GM08714 (cell line): ENCODE results near the gene PIP5K1B.

ENCODE experiments used
- H3K4me3 ChIP-seq: fragments of 200-500 bp; sonication (Bioruptor generic); 2 replicates; pipeline ENCODE4 v1.5.1; 2014; ENCODE audit warnings: mild to moderate bottlenecking, low read length, inconsistent platforms
- ZNF274 ChIP-seq: IDR thresholded peaks from 2 replicates; pipeline ENCODE4 v1.6.1; 2012; ENCODE audit warnings: mild to moderate bottlenecking, low read depth, low read length

PIP5K1B gene

DNA sequence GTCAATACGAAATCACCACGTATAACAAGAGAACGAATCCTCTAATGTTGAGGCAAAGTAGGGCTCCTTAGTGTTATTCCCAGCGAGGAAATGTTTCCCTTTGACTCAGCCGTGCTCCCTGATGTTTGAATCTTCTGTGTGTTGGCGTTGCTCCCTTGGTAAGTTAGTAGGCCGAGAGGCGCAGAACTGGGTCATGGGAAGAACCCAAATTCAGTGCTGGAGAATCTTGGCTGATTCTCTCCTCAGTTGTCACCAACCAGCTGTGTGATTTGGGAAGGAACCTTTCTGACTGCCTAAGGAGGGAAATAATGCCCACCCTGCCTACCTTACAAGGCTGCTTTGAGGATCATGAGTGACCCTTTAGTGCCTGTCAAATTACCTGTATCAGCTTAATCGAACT is 286.4 kb downstream of the PIP5K1B start:
- H3K4me3 ChIP-seq: no peak overlapping the region
- TF ChIP-seq ZNF274: no peak

DNA sequence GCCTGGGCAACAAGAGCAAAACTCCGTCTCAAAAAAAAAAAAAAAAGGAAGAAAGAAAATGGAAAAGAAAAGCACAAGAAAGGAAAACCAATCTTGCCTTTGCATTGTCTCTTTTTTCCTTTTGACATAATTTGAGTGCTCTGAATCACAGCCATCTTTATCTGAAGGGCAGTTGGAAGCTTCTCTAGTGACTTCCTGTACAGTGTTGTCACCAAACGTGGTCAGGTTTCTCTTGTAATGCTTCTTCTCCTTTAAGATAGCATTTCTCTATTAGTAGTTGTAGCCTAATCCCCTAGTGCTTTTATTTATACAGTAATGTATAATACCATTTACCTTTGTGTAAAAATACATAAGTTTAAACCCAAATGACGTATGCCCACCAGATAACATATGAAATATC is 290.7 kb downstream of the PIP5K1B start:
- H3K4me3 ChIP-seq: no peak overlapping the region
- no peak for TF ChIP-seq ZNF274

DNA sequence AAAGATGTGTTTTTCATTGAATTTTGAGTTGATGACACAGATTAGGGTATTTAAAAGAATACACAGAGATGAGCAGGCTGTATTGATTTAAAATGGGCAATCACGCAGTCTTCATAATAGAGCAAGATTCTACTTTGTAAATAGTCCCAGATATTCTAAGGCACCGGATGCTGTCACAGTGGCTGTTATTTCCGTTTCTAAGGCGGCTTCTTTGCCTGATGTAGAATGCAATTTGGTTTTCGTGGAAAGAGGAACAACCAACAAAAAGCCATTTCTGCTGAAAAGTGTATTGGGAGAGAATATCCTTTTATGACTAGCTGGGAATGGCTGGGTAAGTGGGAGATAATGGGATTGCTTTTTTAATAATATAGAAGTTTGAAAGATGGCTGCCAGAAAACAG is 291.4 kb downstream of the PIP5K1B start:
- no peak for TF ChIP-seq ZNF274
- no peak overlapping the region for H3K4me3 ChIP-seq

DNA sequence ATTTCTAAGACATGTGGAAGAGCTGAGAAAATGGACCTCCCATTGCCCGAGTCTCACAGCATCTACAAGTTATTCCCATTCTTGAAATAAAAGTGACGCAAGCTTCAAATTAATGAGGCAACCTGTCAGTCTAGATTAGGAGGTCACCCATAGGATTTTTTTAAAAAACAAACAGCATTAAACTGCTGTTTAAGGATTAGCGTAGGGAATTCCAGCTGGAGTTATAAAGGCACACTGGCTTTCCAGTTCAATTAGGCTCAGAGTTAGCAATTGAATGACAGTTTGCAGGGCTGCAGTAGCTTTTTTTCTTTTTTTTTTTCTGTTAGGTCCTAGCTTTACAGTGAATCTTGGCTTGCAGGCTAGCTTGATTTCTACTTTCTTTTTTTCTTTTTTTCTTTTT is 292.6 kb downstream of the PIP5K1B start:
- no peak for TF ChIP-seq ZNF274
- no peak overlapping the region for H3K4me3 ChIP-seq

DNA sequence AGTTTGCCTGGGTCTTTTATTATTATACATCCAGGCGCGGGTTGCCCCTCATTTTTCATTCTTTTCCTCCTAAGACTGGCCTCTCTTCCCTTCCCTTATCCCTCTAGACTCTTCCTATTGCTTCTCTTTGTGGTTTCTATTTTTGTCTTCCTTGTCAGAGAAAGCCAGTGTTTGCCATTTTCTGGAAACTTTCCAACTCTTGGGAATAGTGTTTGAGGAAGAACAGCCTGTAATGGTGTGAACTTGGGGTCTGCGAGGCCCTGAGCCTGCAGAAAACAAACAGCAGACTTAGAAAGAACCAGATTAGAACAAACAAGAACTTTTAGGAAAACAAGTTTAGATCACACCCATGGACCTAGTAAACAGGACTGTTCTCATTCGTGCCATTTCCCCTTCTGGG is 293.3 kb downstream of the PIP5K1B start:
- TF ChIP-seq ZNF274: no peak
- no peak overlapping the region for H3K4me3 ChIP-seq

DNA sequence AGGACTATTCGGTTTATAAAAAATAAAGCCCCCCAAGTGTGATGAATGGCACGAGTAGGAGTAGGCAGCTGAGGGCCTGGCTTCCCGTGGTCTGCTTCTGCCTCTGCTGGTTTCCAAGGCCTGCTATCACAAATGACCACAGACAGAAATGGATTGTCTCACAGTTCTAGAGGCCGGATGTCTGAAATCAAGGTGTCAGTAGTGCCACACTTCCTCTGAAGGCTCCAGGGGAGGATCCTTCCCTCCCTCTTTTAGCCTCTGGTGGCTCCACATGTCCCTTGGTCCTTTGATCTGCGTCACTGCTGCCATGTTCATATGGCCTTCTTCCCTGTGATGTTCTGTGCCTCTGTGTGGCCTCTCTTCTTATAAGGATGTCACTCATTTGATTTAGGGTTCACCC is 293.8 kb downstream of the PIP5K1B start:
- H3K4me3 ChIP-seq: no peak overlapping the region
- TF ChIP-seq ZNF274: no peak

DNA sequence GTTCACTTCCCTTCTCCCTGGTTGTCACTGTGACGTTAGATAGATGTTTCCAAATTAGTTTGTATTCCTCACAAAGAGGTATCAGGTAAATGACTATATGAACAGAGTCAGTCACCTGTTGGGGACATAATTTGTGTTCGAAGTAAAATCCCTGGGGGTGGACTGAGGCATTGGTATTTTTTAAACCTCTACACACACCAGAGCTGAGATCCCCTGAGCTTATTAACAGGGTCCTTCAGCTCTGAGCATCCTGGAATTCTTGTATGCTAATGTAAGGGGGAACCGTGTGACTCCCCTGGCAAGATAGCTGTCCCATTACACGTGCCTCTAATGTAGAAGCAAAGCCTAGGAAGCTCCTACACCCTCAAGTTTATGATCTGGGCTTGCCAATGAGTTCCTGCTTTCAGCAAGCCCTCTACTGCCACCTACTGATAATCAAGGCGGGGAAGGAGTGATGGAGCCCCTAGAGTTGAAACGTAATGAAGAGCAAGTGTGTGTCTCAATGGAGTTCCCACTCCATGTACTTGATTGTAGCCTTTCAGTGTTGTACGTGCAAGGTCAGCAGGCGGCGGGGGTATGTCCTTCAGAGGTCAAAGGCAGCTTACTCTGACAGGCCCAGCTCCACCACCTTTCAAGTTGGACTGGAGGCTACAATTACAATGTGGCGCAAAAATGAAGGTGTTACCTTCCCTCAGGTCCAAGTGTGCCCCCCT is 294.5 kb downstream of the PIP5K1B start:
- H3K4me3 ChIP-seq: no peak overlapping the region
- no peak for TF ChIP-seq ZNF274

DNA sequence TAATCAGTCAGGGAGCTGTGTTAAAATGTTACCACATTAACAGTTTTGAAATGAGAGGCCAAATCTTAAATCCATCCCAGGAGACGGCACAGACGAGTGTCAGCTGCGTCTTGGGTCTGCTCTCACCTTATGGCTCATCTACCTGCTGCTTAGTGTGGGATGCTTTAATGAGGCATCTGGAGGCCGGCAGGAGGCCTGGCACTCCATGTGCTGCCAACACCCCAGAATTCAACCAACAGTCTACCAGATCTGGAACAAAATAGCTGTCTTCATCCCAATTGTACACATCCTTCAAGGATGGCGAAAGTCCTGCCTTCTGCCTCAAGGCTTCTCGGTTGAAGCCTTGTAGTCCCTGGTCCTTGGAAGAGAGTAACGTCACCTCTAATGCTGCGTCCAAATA is 296.9 kb downstream of the PIP5K1B start:
- TF ChIP-seq ZNF274: no peak
- no peak overlapping the region for H3K4me3 ChIP-seq

DNA sequence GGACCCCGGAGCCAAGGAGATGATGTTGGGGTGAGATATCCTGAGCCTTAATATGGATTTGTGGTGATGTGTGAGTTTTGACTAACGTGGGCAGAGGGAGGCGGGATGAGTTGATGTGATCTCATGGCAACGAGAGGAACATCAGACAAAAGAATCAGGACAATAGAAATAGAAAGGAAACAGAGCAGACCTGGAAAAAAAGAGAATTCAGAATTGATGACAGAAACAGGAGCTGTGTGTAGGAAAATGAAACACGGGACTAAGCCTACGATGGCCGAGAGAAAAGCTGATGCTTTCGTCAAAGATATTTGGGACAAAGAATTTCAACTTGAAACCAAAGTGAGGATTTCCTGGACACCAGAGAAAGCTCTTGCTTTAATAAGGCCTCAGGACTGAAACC is 298.0 kb downstream of the PIP5K1B start:
- no peak overlapping the region for H3K4me3 ChIP-seq
- TF ChIP-seq ZNF274: no peak

DNA sequence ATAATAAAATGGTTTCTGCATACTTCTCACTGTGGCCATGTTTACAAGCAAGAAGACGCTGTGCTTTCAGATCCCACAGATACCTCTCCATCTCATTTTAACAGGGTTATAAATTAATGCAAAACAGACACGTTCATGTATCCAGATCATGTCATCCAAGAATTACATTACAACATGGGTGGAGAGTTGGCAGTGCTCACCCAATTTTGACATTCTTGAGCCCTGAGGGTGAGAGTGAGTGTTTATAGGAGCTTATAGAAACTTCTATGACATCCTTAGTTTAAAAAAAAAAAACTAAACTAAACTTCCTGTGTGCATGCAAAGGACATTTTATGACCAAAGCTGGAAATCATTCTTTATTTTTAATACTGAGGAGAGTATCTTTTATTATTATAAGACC is 299.8 kb downstream of the PIP5K1B start:
- no peak for TF ChIP-seq ZNF274
- no peak overlapping the region for H3K4me3 ChIP-seq

DNA sequence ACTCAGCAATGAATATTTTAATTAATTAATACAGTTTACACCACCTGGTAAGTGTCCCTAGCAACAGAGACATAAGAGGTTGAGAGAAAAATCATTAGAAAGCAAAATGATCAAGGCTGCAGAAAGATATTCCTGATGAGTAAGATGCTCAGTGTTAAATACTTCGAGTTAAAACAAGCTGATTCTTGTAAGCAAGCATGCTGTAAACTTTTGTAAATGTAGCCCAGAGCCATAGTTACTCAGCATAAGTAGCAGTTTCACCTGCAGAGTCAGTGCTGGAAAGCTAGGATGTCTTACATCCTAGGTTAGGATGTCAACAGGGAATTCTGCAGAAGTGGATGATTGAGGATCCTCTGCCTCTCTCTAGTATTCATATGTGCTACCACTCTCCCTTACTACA is 304.7 kb downstream of the PIP5K1B start:
- TF ChIP-seq ZNF274: no peak
- no peak overlapping the region for H3K4me3 ChIP-seq

DNA sequence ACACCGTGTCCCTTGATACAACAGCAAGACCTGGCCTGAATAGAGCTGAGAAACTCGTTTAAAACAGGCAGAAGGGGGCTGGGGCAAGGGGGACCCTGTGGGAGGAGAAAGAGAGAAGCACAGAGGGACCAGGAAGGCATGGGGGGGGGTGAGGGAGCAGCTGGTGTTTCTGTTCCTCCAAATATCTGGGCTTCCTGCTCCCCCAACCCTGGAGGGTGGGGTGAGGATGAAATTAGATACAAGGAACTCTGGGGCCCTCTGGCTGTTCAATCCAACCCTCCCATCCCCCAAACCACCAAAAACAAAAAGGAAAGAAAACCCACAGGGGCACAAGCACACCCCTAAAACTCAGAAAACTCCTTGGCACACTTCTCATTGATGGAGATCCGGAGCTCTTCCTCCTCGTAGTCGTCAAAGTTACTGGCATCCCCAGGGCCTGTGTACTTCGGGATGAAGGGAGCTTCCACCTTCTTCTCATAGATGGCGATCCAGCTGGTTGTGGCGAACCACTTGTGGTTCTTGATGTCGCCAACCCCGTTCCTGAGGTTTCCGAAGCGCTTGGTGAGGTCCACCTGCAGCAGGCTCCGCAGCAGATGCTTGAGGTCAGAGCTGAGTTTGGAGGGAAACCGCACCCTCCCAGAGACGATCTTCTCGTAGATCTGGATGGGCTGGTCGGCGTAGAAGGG is 307.8 kb downstream of the PIP5K1B start:
- no peak overlapping the region for H3K4me3 ChIP-seq
- TF ChIP-seq ZNF274: no peak

DNA sequence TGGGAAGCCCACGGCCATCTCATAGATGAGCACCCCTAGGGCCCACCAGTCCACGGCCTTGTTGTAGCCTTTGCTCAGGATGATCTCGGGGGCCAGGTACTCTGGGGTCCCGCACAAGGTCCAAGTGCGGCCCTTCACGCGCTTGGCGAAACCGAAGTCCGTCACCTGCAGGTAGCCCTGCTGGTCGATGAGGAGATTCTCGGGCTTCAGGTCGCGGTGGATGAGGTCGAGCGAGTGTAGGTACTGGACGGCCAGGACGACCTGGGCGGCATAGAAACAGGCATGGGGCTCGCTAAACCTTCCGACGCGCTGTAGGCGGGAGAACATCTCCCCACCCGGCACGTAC is 308.3 kb downstream of the PIP5K1B start:
- H3K4me3 ChIP-seq: no peak overlapping the region
- TF ChIP-seq ZNF274: no peak

DNA sequence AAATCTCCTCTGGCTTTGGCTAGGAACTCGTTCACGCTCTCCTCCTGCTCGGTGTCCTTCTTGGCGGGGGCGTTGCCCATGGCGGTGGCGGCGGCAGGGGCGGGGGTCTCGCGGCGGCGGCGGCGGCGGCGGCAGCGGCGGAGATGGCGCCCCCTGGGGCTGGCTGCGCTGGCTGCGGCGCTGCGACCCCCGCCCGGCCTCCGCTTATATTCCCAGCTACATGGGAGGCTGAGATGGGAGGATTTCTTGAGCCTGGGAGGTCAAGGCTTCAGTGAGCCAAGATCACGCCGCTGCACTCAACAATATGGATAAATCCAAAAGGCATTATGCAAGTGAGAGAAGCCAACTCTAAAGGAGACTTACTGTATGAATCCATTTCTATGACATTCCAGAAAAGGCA is 309.0 kb downstream of the PIP5K1B start, which contains the start of gene PRKACG:
PRKACG (minus strand) TSS at position 101 of the 400 bp plus-strand sequence; CDS start at position 80, 21 bp downstream.
- TF ChIP-seq ZNF274: no peak
- H3K4me3 ChIP-seq: no peak within 1 kb of the TSS

DNA sequence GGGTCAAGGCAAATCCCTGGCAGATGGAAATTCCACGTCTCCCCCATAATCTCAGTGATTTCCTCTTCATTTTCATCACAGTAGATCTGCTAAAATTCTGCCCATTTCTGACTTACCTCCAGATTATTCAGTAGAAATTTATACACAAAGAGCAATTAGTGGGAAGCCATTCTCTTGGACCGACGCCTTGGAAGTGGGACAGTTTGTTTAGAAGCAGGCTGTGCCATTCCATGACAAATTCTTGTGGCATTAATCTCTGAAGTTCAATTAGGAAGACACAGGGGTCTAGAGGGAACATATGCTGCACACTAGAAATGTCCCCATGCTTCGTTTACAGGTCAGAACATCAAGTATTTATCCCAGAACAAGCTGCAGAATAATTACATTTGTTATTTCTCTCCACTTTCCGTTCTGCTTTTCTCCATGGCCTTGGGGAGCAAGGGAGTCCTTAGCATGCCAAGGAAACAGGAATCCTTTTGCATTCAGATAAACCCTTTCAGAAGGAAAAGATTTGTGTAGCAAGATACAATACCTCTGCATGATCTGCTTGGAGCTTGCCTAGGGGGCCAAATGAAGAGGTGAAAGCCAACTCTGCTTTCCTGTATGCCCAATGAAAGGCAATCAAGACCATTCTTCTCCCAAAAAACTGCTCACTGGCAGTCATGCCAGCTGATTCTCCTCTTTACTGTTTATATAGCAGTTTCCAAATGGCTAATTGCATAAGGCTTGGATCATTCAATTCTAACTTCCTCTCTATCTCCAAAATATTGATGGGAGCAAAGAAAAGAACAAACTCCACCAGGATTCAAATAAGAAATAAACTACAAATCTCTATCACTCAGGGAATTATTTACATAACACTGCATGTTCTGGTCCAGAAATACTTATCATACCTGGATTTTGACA is 311.4 kb downstream of the PIP5K1B start:
- no peak overlapping the region for H3K4me3 ChIP-seq
- TF ChIP-seq ZNF274: no peak

DNA sequence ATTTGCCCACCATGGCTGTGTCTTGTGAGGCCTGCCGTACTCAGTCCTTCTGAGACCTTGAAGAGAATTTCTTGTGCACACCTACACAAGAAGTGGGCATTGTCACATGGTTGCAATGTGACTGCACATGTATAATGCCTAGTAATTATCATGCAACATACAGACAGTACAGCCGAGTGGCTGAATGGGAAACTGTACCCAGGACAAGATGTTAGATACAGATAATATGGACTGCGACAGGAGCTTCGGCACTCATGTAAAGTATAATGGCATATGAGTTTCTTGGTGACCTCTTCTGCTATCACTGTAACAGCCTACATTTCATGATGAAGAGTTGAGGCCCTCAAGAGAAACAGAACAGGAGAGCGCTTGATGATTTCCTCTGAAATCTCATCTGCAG is 313.7 kb downstream of the PIP5K1B start:
- H3K4me3 ChIP-seq: no peak overlapping the region
- no peak for TF ChIP-seq ZNF274
